Right hindlimb (tissue), 1 donor: ENCODE results near the gene TMEM97.
"Not testable (repeated sequence)": the region's sequence is repeated elsewhere in the genome, so short reads cannot be mapped to it uniquely, and the experiment has no call there.

ENCODE experiments used
- DNase-seq: peaks from one replicate; pipeline ENCODE4 v3.0.0-alpha.2; 2018

TMEM97 gene

GRCh38 chr17:28318759-28319597, at the start of gene TMEM97:
Gene TMEM97, plus strand, starts transcription at chr17:28319200. Its CDS starts 40 bp downstream, at chr17:28319240.
- peak; percentile 98 for DNase-seq

DNA sequence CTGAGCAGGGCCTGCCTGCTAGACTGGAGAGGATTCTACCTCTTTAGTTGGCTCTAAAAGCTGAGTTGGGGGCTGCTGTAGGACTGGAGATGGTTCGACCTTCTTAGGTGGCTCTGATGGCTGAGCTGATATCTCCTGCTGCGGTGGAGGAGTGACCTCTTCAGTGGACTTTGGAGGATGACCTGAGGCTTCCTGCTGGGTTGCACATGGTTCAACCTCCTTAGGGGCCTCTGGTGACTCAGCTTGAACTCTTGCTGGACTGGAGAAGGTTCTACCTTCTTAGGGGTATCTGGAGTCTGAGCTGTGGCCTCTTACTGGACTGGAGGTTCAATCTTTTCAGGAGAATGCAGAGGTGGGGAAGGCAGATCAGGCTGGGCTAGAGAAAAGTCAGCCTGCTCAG, 48.9 kb upstream of the TMEM97 start:
- no peak for DNase-seq

- no peak for DNase-seq
Observed at GRCh38 chr17:28270926-28271325, 48.1 kb upstream of the TMEM97 start.

GRCh38 chr17:28271431-28271830, 47.6 kb upstream of the TMEM97 start:
- no peak for DNase-seq

- no peak for DNase-seq
Observed at GRCh38 chr17:28272166-28272565, 46.8 kb upstream of the TMEM97 start.

DNA sequence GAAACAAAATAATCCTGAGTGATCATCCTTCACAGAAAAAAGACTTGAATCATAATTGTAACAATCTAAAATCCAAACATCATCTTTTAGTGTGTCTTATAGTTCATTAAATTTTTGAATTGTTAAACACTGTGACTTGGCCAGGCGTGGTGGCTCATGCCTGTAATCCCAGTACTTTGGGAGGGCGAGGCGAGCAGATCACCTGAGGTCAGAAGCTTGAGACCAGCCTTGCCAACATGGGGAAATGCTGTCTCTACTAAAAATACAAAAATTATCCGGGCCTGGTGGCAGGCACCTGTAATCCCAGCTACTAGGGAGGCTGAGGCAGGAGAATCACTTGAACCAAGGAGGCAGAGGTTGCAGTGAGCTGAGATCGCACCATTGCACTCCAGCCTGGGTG, 45.7 kb upstream of the TMEM97 start:
- DNase-seq = not testable (repeated sequence)

GRCh38 chr17:28274591-28275265, 44.3 kb upstream of the TMEM97 start:
- no peak for DNase-seq

- DNase-seq = no peak
Observed at GRCh38 chr17:28276011-28276410, 43.0 kb upstream of the TMEM97 start.

DNA sequence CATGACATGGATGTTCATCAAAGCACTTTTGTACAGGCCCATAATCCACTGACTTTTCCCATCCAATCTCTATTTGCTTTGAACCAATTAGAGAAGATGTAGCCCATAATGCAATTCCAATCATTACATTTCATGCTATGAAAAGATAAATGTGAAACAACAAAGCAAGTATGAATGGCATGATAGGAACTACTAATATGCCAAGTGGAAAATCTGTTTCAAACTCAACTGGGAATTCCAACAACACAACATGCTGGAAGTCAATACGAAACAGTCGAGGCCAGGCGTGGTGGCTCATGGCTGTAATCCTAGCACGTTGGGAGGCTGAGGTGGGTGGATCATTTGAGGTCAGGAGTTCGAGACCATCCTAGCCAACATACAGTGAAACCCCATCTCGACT, 39.6 kb upstream of the TMEM97 start:
- DNase-seq = no peak

DNA sequence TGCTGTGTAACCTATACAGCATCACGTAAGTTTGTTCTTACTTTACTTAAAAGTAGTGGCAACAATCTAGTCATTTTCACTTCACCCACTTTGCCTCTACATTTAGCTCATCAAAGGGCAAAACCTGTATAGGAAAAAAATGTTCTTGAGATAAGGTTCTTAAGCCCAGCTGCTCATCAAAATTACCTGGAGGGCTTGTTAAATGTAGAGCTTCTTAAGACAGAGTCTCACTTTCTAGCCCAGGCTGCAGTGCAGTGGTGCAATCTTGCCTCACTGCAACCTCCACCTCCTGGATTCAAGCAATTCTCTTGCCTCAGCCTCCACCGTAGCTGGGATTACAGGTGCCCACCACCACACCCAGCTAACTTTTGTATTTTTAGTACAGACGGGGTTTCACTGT, 38.2 kb upstream of the TMEM97 start:
- no peak for DNase-seq

DNA sequence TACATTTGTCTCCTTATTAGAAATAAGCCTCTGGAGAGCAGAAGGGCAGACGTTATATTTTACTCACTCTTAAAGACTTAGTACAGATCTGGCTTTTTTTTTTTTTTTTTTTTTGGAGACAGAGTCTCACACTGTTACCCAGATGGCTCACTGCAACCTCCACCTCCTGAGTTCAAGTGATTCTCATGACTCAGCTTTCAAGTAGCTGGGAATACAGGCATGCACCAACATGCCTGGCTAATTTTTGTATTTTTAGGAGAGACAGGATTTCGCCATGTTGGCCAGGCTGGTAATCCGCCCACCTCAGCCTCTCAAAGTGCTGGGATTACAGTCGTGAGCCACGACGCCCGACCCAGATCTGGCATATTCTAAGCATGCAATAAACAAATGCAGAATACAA, 36.4 kb upstream of the TMEM97 start:
- DNase-seq = no peak

DNA sequence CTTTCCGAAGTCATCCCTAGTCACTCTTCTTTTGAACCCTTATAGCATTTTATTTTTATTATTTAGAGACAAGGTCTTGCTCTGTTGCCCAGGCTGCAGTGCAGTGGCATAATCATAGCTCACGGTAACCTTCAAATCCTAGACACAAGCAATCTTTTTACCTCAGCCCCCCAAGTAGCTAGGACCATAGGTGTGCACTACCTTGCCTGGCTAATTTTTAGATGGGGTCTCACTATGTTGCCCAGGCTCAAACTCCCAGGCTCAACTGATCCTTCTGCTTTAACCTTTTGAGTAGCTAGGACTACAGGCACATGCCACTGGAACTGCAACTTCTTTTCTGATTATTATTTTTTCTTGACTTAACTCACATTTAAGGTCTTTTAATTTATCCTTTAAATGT, 33.0 kb upstream of the TMEM97 start:
- no peak for DNase-seq

- no peak for DNase-seq
Observed at GRCh38 chr17:28290703-28291102, 28.3 kb upstream of the TMEM97 start.

- no peak for DNase-seq
Observed at GRCh38 chr17:28291780-28292330, 27.1 kb upstream of the TMEM97 start.

GRCh38 chr17:28292878-28293277, 26.1 kb upstream of the TMEM97 start:
- not testable (repeated sequence) for DNase-seq

DNA sequence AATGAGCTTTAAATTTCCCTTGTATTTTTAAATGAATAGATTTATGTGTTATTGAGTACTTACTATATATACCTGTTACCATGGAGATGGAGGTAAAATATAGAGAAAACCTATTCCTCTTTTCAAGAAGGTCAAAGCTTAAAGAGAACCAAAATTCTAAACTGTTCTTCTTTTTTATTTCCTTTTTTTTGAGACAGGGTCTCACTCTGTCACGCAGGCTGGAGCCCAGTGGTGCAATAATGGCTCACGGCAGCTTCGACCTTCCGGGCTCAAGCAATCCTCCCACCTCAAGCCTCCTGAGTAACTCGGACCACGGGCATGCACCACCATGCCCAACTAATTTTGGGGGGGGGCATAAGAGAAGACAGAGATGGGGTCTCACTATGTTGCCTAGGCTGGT, 25.0 kb upstream of the TMEM97 start:
- DNase-seq = no peak

DNA sequence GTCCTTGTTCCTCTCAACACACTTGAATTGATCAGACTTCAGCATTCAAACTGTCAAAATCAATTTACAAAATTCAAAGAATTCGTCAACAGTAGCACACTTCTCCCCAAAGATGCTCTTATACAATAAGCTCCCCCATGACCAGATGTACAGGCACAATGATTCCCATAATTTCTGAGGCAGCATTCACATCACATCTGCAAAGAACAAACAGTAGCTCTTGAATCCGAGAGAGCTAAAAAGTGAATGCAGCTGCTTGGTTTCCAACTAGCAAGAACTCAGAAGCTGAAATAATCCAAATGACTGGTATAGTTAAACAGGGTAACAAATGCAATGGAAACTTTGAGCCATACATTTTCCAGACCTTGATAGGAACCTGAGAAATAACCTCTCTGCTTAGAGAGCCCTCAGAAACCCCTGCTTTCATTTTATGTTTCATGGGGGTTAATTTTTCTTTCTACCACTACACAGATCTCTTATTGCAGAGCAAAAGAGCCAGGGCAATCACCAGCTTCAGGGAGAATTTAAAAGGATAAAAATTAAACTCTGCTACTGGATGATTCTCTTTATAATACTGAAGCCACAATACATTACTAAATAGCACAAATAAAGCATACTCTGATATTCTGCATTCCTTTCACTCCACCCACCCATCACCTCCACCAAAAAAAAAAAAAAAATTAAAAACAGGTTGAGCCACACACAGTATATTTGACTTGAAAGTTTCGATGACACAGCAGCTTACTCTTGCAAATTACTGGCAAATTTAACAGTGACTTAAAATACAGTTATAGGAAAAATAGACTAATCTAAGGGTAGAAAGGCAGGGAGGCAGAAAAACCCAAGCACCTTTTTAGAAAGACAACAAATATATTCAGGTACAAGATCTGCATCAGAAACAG, 23.1 kb upstream of the TMEM97 start:
- no peak for DNase-seq

- DNase-seq = no peak
Observed at GRCh38 chr17:28298449-28298848, 20.6 kb upstream of the TMEM97 start.

GRCh38 chr17:28306954-28307401, 12.0 kb upstream of the TMEM97 start:
- DNase-seq = no peak

DNA sequence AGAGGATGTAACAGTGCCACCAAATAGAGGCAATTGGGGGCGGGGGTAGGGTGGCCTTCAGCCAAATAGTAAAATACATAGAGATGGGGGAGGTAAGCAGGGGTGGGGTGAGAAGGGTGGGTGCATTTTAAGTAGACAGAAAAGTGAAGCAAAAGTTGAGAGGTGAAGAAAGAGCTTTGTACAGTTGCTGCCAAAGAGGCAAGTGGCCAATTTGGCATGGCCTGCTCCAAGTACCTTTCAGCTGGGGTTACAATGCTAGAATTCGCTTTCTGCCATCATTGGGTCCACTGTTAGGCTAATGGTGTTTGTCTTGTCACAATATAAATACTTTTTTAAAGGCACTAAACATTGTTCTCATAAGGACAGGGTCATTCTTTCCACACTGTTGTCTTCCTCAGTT, 5.2 kb upstream of the TMEM97 start:
- no peak for DNase-seq

GRCh38 chr17:28315846-28316705, 2.9 kb upstream of the TMEM97 start:
- DNase-seq = no peak
